HepG2 (cell line): ENCODE data around the gene FXYD4. TPM values are rescaled to one million over a fixed set of nuclear protein-coding genes. Genes with fewer than 3 reads are reported as not detected.
A peak's percentile ranks its signal among the peaks of the same experiment; 100 is the strongest.

Experiments used
- ATAC-seq: fragments of 200-7000 bp; cut with Tn5 transposase; 3 replicates; pipeline ENCODE4 v1.9.1; 2020; ENCODE audit warnings: mild to moderate bottlenecking, moderate library complexity
- BruUV-seq: library from RNA; stranded (reverse); fragments of 400-500 nt; replicated peaks from 2 replicates; lab custom pipeline; 2021; lab: Mats Ljungman, UMichigan
- CTCF ChIA-PET: fragments of 300-600 bp; formaldehyde crosslinking; extraction: SDS; loops from one replicate; lab custom pipeline; 2021; ENCODE audit warnings: low total read pairs, inconsistent platforms, low intra/inter-chr PET ratio; lab: Yijun Ruan, JAX
- POLR2A ChIA-PET: fragments of 350-600 bp; sonication (Branson Sonifier 250); formaldehyde crosslinking; loops from one replicate; lab custom pipeline; 2020; ENCODE audit warnings: antibody characterized with exemption, inconsistent platforms; lab: Yijun Ruan, JAX
- DNase-seq: peaks from one replicate; pipeline ENCODE4 v3.0.0-alpha.2; 2015; ENCODE audit warnings: low spot score
- FAIRE-seq: peaks from 3 replicates; lab custom pipeline; 2011; peaks lifted over from hg19 to GRCh38; lab: Jason Lieb, UNC
- H2AFZ ChIP-seq: one replicate; pipeline ENCODE4 v1.6.1; 2011; ENCODE audit warnings: low read length, inconsistent platforms
- H3K27ac ChIP-seq: fragments of 300-600 bp; 3 replicates; pipeline ENCODE4 v1.8.0; 2011; ENCODE audit warnings: mixed run types, mild to moderate bottlenecking, mixed read lengths, low read length, inconsistent platforms; ENCODE audit not compliant: insufficient read depth; ENCODE audit errors: extremely low read length
- H3K27me3 ChIP-seq, 2 experiments: fragments of 200-600 bp in 1 of 2; 2 replicates in 1 of 2; 3 replicates in 1 of 2; pipeline versions ENCODE4 v1.6.0 to v1.8.0; 2011; ENCODE audit warnings: low read length in 2 of 2, mild to moderate bottlenecking in 2 of 2, moderate library complexity in 2 of 2, inconsistent platforms in 1 of 2; ENCODE audit not compliant: insufficient read depth in 2 of 2, control insufficient read depth in 1 of 2
- H3K36me3 ChIP-seq, 2 experiments: fragments of 200-600 bp in 1 of 2; replicated peaks in 1 of 2; 2 replicates in 1 of 2; 3 replicates in 1 of 2; pipeline versions ENCODE4 v1.5.1 to v1.8.0; 2011; ENCODE audit warnings: low read length in 2 of 2, inconsistent platforms in 1 of 2; ENCODE audit not compliant: insufficient read depth in 2 of 2, control insufficient read depth in 1 of 2
- H3K4me1 ChIP-seq: 2 replicates; pipeline ENCODE4 v1.5.1; 2012; ENCODE audit warnings: low read length, inconsistent platforms; ENCODE audit not compliant: insufficient read depth
- H3K4me2 ChIP-seq: 2 replicates; pipeline ENCODE4 v1.6.0; 2011; ENCODE audit warnings: low read depth, low read length, inconsistent platforms
- H3K4me3 ChIP-seq, 3 experiments: fragments of 200-600 bp in 1 of 3; sonication (generic), shearing (Covaris generic) in 1 of 3; replicated peaks in 1 of 3; 2 replicates each; pipeline ENCODE4 v1.5.1; 2011 to 2016; ENCODE audit warnings: low read length in 3 of 3, inconsistent platforms in 2 of 3, low read depth in 2 of 3, mild to moderate bottlenecking in 2 of 3, control low read depth in 1 of 3, mixed read lengths in 1 of 3; ENCODE audit not compliant: insufficient read depth in 1 of 3
- H3K79me2 ChIP-seq: one replicate; pipeline ENCODE4 v1.6.1; 2011; ENCODE audit warnings: low read length, inconsistent platforms; ENCODE audit not compliant: insufficient read depth
- H3K9ac ChIP-seq: 2 replicates; pipeline ENCODE4 v1.6.0; 2011; ENCODE audit warnings: mild to moderate bottlenecking, low read depth, low read length, inconsistent platforms; ENCODE audit not compliant: insufficient read depth
- H3K9me3 ChIP-seq: 2 replicates; pipeline ENCODE4 v1.5.1; 2012; ENCODE audit warnings: mild to moderate bottlenecking, low read length
- H4K20me1 ChIP-seq: 2 replicates; pipeline ENCODE4 v1.6.0; 2011; ENCODE audit warnings: inconsistent platforms, mild to moderate bottlenecking, low read length, moderate library complexity; ENCODE audit not compliant: insufficient read depth
- KDM2A ChIP-seq: sonication (generic); formaldehyde crosslinking; IDR thresholded peaks from 2 replicates; pipeline ENCODE4 v1.4.0; 2020; ENCODE audit warnings: low read depth, missing genetic modification reagents, borderline replicate concordance
- KDM5B ChIP-seq: sonication (generic); formaldehyde crosslinking; IDR thresholded peaks from 2 replicates; pipeline ENCODE4 v1.4.0; 2020; ENCODE audit warnings: missing genetic modification reagents, mild to moderate bottlenecking, borderline replicate concordance
- MXD1 ChIP-seq: sonication (generic); formaldehyde crosslinking; IDR thresholded peaks from 2 replicates; pipeline ENCODE4 v1.4.0; 2020; ENCODE audit warnings: mild to moderate bottlenecking, missing genetic modification reagents
- TAF1 ChIP-seq: sonication (generic); formaldehyde crosslinking; IDR thresholded peaks from 2 replicates; pipeline ENCODE4 v1.4.0; 2020; ENCODE audit warnings: missing genetic modification reagents
- THYN1 ChIP-seq: sonication (generic); formaldehyde crosslinking; IDR thresholded peaks from 2 replicates; pipeline ENCODE4 v1.8.1; 2023; ENCODE audit warnings: low read depth, mild to moderate bottlenecking, moderate library complexity, missing genetic modification reagents, borderline replicate concordance
- ZBTB20 ChIP-seq: sonication (generic); formaldehyde crosslinking; IDR thresholded peaks from 2 replicates; pipeline ENCODE4 v1.8.1; 2023; ENCODE audit warnings: missing genetic modification reagents, low read depth, mild to moderate bottlenecking, borderline replicate concordance
- ZMYM2 ChIP-seq: sonication (generic); formaldehyde crosslinking; IDR thresholded peaks from 2 replicates; pipeline ENCODE4 v1.8.0; 2022; ENCODE audit warnings: mild to moderate bottlenecking, missing genetic modification reagents
- ZNF18 ChIP-seq: sonication (generic); formaldehyde crosslinking; IDR thresholded peaks from 2 replicates; pipeline ENCODE4 v1.8.0; 2022; ENCODE audit warnings: mild to moderate bottlenecking, missing genetic modification reagents; ENCODE audit not compliant: insufficient replicate concordance
- ZNF296 ChIP-seq: sonication (generic); formaldehyde crosslinking; conservative IDR thresholded peaks from 2 replicates; pipeline ENCODE4 v1.5.0; 2020; ENCODE audit warnings: mild to moderate bottlenecking, missing genetic modification reagents
- ZNF460 ChIP-seq: sonication (generic); formaldehyde crosslinking; IDR thresholded peaks from 2 replicates; pipeline ENCODE4 v1.5.1; 2020; ENCODE audit warnings: missing genetic modification reagents, mild to moderate bottlenecking, borderline replicate concordance
- ZNF687 ChIP-seq: sonication (generic); formaldehyde crosslinking; IDR thresholded peaks from 2 replicates; pipeline ENCODE4 v1.5.1; 2020; ENCODE audit warnings: mild to moderate bottlenecking, missing genetic modification reagents, moderate library complexity
- ZNF770 ChIP-seq: sonication (generic); formaldehyde crosslinking; IDR thresholded peaks from 2 replicates; pipeline ENCODE4 v1.5.0; 2020; ENCODE audit warnings: mild to moderate bottlenecking, missing genetic modification reagents
- WGBS: methylation state at CpG from one replicate; pipeline ENCODE4 v1.1.6; 2017; ENCODE audit warnings: low lambda C conversion rate; 5-methylcytosine and 5-hydroxymethylcytosine counted together
- in situ Hi-C: cut with HindIII; loops from 2 replicates; pipeline ENCODE4 v1.10.0; 2017; ENCODE audit warnings: low pct_unique_long_range_greater_than_20kb; ENCODE audit not compliant: extremely low pct_ligation_motif_present
- intact Hi-C: fragments of 100-400 bp; cut with micrococcal nuclease; formaldehyde crosslinking; loops from one replicate; pipeline ENCODE4 v1.10.0; 2022; ENCODE audit not compliant: unreplicated experiment
- polyA plus RNA-seq, 8 experiments: library from polyadenylated mRNA; depleted of rRNA in 3 of 8; stranded (reverse) in 7 of 8; unstranded in 1 of 8; fragments of >200 nt; fragmentation: Illumina TruSeq in 4 of 8; extraction: Trizol in 4 of 8; gene quantifications; 2 replicates each; pipeline versions ENCODE4 v1.2.1 to v1.2.3, GENCODE V29; 2011 to 2016; ENCODE audit warnings: low read depth in 4 of 8, missing spikeins in 1 of 8, mixed read lengths in 1 of 8; ENCODE audit not compliant: insufficient read depth in 1 of 8
- total RNA-seq, 5 experiments: library from RNA; depleted of rRNA; stranded (reverse); fragments of >200 nt; fragmentation: Illumina TruSeq; extraction: Trizol; gene quantifications; 2 replicates each; pipeline ENCODE4 v1.2.3, GENCODE V29; 2016; ENCODE audit warnings: low read depth in 1 of 5

FXYD4 gene
- total and polyA plus RNA-seq, 2 of the 13 experiments (the other 11 are each of a cell fraction or from before 2014, with no cell fraction given): not detected

GRCh38 chr10:43409385-43410109 lies 38.1 kb downstream of the FXYD4 start:
- H3K27me3 ChIP-seq: no peaks in the 10 kb centered on the region; a peak in 1 of 5 replicates
- H3K27ac ChIP-seq: peak overlapping the region; percentile 100
- no peak overlapping the region for H2AFZ ChIP-seq
- intact Hi-C loops: loop anchor here (1.0 kb wide), 1 partner anchor 11 kb away; no protein-coding TSS in a partner anchor
- H3K9ac ChIP-seq: peak overlapping the region; percentile 92
- H3K4me3 ChIP-seq: peak overlapping the region; percentile 63 to 95 (median 80); a peak in 5 of 6 replicates
- ChIA-PET POLR2A (interaction anchor here (0.7 to 2.5 kb wide), 9 partner anchors 10 to 1569 kb away, joined by 3 to 33 read pairs (median 6); partner anchors contain the start of genes DEPP1 and ZNF487), CTCF (no interaction called here)
- H3K79me2 ChIP-seq: peaks cover 47% of the 10 kb centered on the region
- H3K9me3 ChIP-seq: no peaks in the 10 kb centered on the region
- H3K4me1 ChIP-seq: peaks cover 52% of the 10 kb centered on the region
- WGBS: 55% methylated on average over 46 of the region's 46 CpGs
- DNase-seq (no peak), ATAC-seq (no peak), FAIRE-seq (no peak)
- TSS peak; percentile 83 for BruUV-seq
- peak overlapping the region; percentile 88 for H3K4me2 ChIP-seq
- H4K20me1 ChIP-seq: peaks cover 31% of the 10 kb centered on the region
- in situ Hi-C loops: loop anchor here (25.0 kb wide), 1 partner anchor 1553 kb away; the partner anchor contains the start of gene RASSF4
- no peaks in the 10 kb centered on the region for H3K36me3 ChIP-seq
- TF ChIP-seq ZNF296 (CRISPR knock-in tag): peak; percentile 81; the same call in 1 of the 2 replicates
- 0 out of 2 replicates have a peak, but pooled peaks have one; percentile 37 for TF ChIP-seq THYN1 (CRISPR knock-in tag)
- peak; percentile 77 for TF ChIP-seq ZNF18 (CRISPR knock-in tag)
- TF ChIP-seq KDM5B (CRISPR knock-in tag): 0 out of 2 replicates have a peak, but pooled peaks have one; percentile 22
- TF ChIP-seq MXD1 (CRISPR knock-in tag): no peak
- TF ChIP-seq ZNF687 (CRISPR knock-in tag): peak; percentile 6; the same call in 1 of the 2 replicates
- TF ChIP-seq KDM2A: 0 out of 2 replicates have a peak, but pooled peaks have one; percentile 0
- peak; percentile 60; the same call in 1 of the 2 replicates for TF ChIP-seq TAF1 (CRISPR knock-in tag)
- peak; percentile 7; the same call in 1 of the 2 replicates for TF ChIP-seq ZBTB20 (CRISPR knock-in tag)
- TF ChIP-seq ZMYM2 (CRISPR knock-in tag): 0 out of 2 replicates have a peak, but pooled peaks have one; percentile 20
- peak; percentile 76; the same call in 1 of the 2 replicates for TF ChIP-seq ZNF460
- peak; percentile 71; the same call in 1 of the 2 replicates for TF ChIP-seq ZNF770 (CRISPR knock-in tag)
